Aorta (tissue), 5 donors: ENCODE measurements around the gene TBC1D23. TPM values are rescaled to one million over a fixed set of nuclear protein-coding genes. Genes with fewer than 3 reads are reported as not detected.

ENCODE experiments used
- ATAC-seq: fragments of 200-7000 bp; cut with Tn5 transposase; one replicate; pipeline ENCODE4 v1.9.1; 2022; ENCODE audit warnings: moderate library complexity; ENCODE audit not compliant: low FRiP score
- DNase-seq, 2 donors: peaks; one replicate each; pipeline ENCODE4 v3.0.0-alpha.2; 2020
- H3K27ac ChIP-seq, 2 donors: one replicate each; pipeline ENCODE4 v1.5.1; 2013; ENCODE audit warnings: low read length in 2 of 2, mild to moderate bottlenecking in 2 of 2, moderate library complexity in 2 of 2, control low read depth in 1 of 2, inconsistent platforms in 1 of 2, low read depth in 1 of 2
- H3K27me3 ChIP-seq, 2 donors: one replicate each; pipeline ENCODE4 v1.6.1; 2013; ENCODE audit warnings: control low read depth in 1 of 2, low read length in 1 of 2, mild to moderate bottlenecking in 1 of 2, moderate library complexity in 1 of 2; ENCODE audit not compliant: insufficient read depth in 2 of 2, control insufficient read depth in 1 of 2
- H3K36me3 ChIP-seq, 2 donors: one replicate each; pipeline ENCODE4 v1.6.1; 2013; ENCODE audit warnings: control low read depth in 1 of 2, low read length in 1 of 2, mild to moderate bottlenecking in 1 of 2; ENCODE audit not compliant: insufficient read depth in 2 of 2, control insufficient read depth in 1 of 2
- H3K4me1 ChIP-seq, 2 donors: one replicate each; pipeline ENCODE4 v1.6.1; 2013; ENCODE audit warnings: low read length in 2 of 2, control low read depth in 1 of 2, mild to moderate bottlenecking in 1 of 2, moderate library complexity in 1 of 2; ENCODE audit not compliant: insufficient read depth in 2 of 2, control insufficient read depth in 1 of 2
- H3K4me3 ChIP-seq, 2 donors: one replicate each; pipeline ENCODE4 v1.5.1; 2013; ENCODE audit warnings: low read length in 2 of 2, control low read depth in 1 of 2, mild to moderate bottlenecking in 1 of 2
- H3K9me3 ChIP-seq: one replicate; pipeline ENCODE4 v1.6.1; 2013; ENCODE audit warnings: mild to moderate bottlenecking, low read length; ENCODE audit not compliant: control insufficient read depth
- WGBS, 2 donors: extraction: QIAGEN DNeasy Blood & Tissue Kit; methylation state at CpG; one replicate each; pipeline ENCODE4 v1.1.7; 2013; 5-methylcytosine and 5-hydroxymethylcytosine counted together
- intact Hi-C, 2 donors: fragments of 100-400 bp; cut with DNase I; formaldehyde crosslinking; loops; one replicate each; pipeline versions ENCODE4 v1.14.2 to v1.15.0; 2022
- polyA plus RNA-seq, 2 donors: library from polyadenylated mRNA; stranded (reverse); fragments of 200-250 nt; gene quantifications; one replicate each; pipeline ENCODE4 v1.2.3, GENCODE V29; 2013
- total RNA-seq, 2 donors: library from RNA; stranded (reverse); fragmentation: NEBNext Ultra II Directional; extraction: Animal tissue kit (Norgen Biotek cat#: 25700); gene quantifications; one replicate each; pipeline ENCODE4 v1.2.1, GENCODE V29; 2021
- donor health status: healthy with polysubstance abuse.
- donor health status: Bipolar disorder and iron deficiency.
- donor health status: DM: no; HTN: no; CAD: no.
- donor health status: DM: no; HTN: no; CAD: no.
- donor health status: DM: yes; HTN: yes; CAD: no.

Gene TBC1D23
- total and polyA plus RNA-seq, 4 donors: 19.5 to 59.3 (median 33.3) TPM

GRCh38 chr3:100359035-100359434, 98.2 kb downstream of the TBC1D23 start:
- DNase-seq (no peak), ATAC-seq (no peak)
- intact Hi-C loops: no loop called here
- Histone ChIP-seq H3K9me3 (peaks cover 3% of the 10 kb centered on the region), H3K4me3 (no peak overlapping the region), H3K4me1 (no peaks in the 10 kb centered on the region), H3K36me3 (peaks cover 1 to 14% of the 10 kb centered on the region in 2 donors), H3K27ac (no peak overlapping the region), H3K27me3 (no peaks in the 10 kb centered on the region)
- WGBS, 2 donors: 90 to 93% methylated on average over 3 of the region's 3 CpGs

- DNase-seq: no peak
- 97 to 99% methylated on average over 4 of the region's 4 CpGs for WGBS, 2 donors
- H3K4me3 ChIP-seq: no peak overlapping the region
- H3K4me1 ChIP-seq: no peaks in the 10 kb centered on the region
- intact Hi-C loops: no loop called here
- peaks cover 3% of the 10 kb centered on the region for H3K9me3 ChIP-seq
- H3K27ac ChIP-seq: no peak overlapping the region
- peaks cover under 1 to 3% of the 10 kb centered on the region in 2 donors for H3K36me3 ChIP-seq
- no peaks in the 10 kb centered on the region for H3K27me3 ChIP-seq
- no peak for ATAC-seq
These were observed 100.1 kb downstream of the TBC1D23 start for GRCh38 chr3:100360757-100361496.

GRCh38 chr3:100361897-100362296, 101.1 kb downstream of the TBC1D23 start:
- Histone ChIP-seq H3K4me1 (no peaks in the 10 kb centered on the region), H3K4me3 (no peak overlapping the region), H3K27ac (no peak overlapping the region), H3K36me3 (peaks cover 2 to 3% of the 10 kb centered on the region in 2 donors), H3K27me3 (no peaks in the 10 kb centered on the region), H3K9me3 (peaks cover 3% of the 10 kb centered on the region)
- ATAC-seq (no peak), DNase-seq (no peak)
- intact Hi-C loops: no loop called here
- WGBS, 2 donors: 12 to 13% methylated on average over 1 of the region's 1 CpG

- Histone ChIP-seq H3K27me3 (no peaks in the 10 kb centered on the region), H3K4me3 (no peak overlapping the region), H3K9me3 (peaks cover 3% of the 10 kb centered on the region), H3K36me3 (peaks cover 2 to 3% of the 10 kb centered on the region in 2 donors), H3K4me1 (peaks cover 0 to 2% of the 10 kb centered on the region in 2 donors), H3K27ac (no peak overlapping the region)
- ATAC-seq (no peak), DNase-seq (no peak)
- intact Hi-C loops: no loop called here
- WGBS, 2 donors: 76 to 82% methylated on average over 3 of the region's 3 CpGs
These were observed 103.6 kb downstream of the TBC1D23 start for GRCh38 chr3:100364421-100364820.

GRCh38 chr3:100366424-100366823, 105.6 kb downstream of the TBC1D23 start:
- Histone ChIP-seq H3K36me3 (peaks cover 2 to 3% of the 10 kb centered on the region in 2 donors), H3K4me1 (peaks cover 0 to 2% of the 10 kb centered on the region in 2 donors)
- 57 to 59% methylated on average over 2 of the region's 2 CpGs for WGBS, 2 donors

GRCh38 chr3:100368441-100368840, 107.6 kb downstream of the TBC1D23 start:
- Histone ChIP-seq H3K9me3 (no peaks in the 10 kb centered on the region), H3K4me1 (peaks cover 0 to 2% of the 10 kb centered on the region in 2 donors), H3K36me3 (peaks cover 0 to 2% of the 10 kb centered on the region in 2 donors), H3K4me3 (no peak overlapping the region), H3K27me3 (no peaks in the 10 kb centered on the region), H3K27ac (no peak overlapping the region)
- WGBS, 2 donors: 45 to 52% methylated on average over 8 of the region's 8 CpGs
- intact Hi-C loops: no loop called here
- DNase-seq: no peak
- ATAC-seq: no peak

More at GRCh38 chr3:100366424-100366823, 105.6 kb downstream of the TBC1D23 start:
- ATAC-seq: no peak
- intact Hi-C loops: no loop called here
- no peaks in the 10 kb centered on the region for H3K27me3 ChIP-seq
- DNase-seq: no peak
- H3K27ac ChIP-seq: no peak overlapping the region
- peaks cover 3% of the 10 kb centered on the region for H3K9me3 ChIP-seq
- no peak overlapping the region for H3K4me3 ChIP-seq

GRCh38 chr3:100370756-100371155, 110.0 kb downstream of the TBC1D23 start:
- Histone ChIP-seq H3K27ac (no peak overlapping the region), H3K4me3 (no peak overlapping the region), H3K36me3 (peaks cover 0 to 2% of the 10 kb centered on the region in 2 donors), H3K9me3 (no peaks in the 10 kb centered on the region), H3K4me1 (peaks cover 0 to 2% of the 10 kb centered on the region in 2 donors), H3K27me3 (no peaks in the 10 kb centered on the region)
- DNase-seq (no peak), ATAC-seq (no peak)
- intact Hi-C loops: no loop called here
- 99 to 100% methylated on average over 1 of the region's 1 CpG for WGBS, 2 donors

GRCh38 chr3:100374521-100374920, 113.7 kb downstream of the TBC1D23 start:
- Histone ChIP-seq H3K27ac (no peak overlapping the region), H3K4me3 (no peak overlapping the region), H3K9me3 (no peaks in the 10 kb centered on the region), H3K4me1 (no peaks in the 10 kb centered on the region), H3K27me3 (no peaks in the 10 kb centered on the region), H3K36me3 (peaks cover 2 to 4% of the 10 kb centered on the region in 2 donors)
- ATAC-seq (no peak), DNase-seq (no peak)
- intact Hi-C loops: no loop called here
